IPS-20b (cell line): ENCODE data around the gene GFER.

ENCODE experiments used
- H3K27ac ChIP-seq: one replicate; pipeline ENCODE4 v1.5.1; 2013; ENCODE audit warnings: low read length
- H3K27me3 ChIP-seq: 2 replicates; pipeline ENCODE4 v1.6.1; 2013; ENCODE audit warnings: mild to moderate bottlenecking, low read length, inconsistent platforms; ENCODE audit not compliant: insufficient read depth
- H3K36me3 ChIP-seq: 2 replicates; pipeline ENCODE4 v1.6.1; 2013; ENCODE audit warnings: low read depth, mild to moderate bottlenecking, inconsistent platforms, low read length, moderate library complexity; ENCODE audit not compliant: insufficient read depth
- H3K4me1 ChIP-seq: 2 replicates; pipeline ENCODE4 v1.6.1; 2013; ENCODE audit warnings: mild to moderate bottlenecking, control low read depth, inconsistent platforms, low read length, moderate library complexity; ENCODE audit not compliant: insufficient read depth
- H3K4me3 ChIP-seq: 2 replicates; pipeline ENCODE4 v1.5.1; 2013; ENCODE audit warnings: mild to moderate bottlenecking, low read length, inconsistent platforms
- H3K9ac ChIP-seq: 2 replicates; pipeline ENCODE4 v1.6.1; 2013; ENCODE audit warnings: low read depth, mild to moderate bottlenecking, inconsistent platforms, low read length, moderate library complexity
- H3K9me3 ChIP-seq: 2 replicates; pipeline ENCODE4 v1.6.1; 2013; ENCODE audit warnings: mild to moderate bottlenecking, low read depth, low read length, inconsistent platforms; ENCODE audit not compliant: insufficient read depth

GFER gene

DNA sequence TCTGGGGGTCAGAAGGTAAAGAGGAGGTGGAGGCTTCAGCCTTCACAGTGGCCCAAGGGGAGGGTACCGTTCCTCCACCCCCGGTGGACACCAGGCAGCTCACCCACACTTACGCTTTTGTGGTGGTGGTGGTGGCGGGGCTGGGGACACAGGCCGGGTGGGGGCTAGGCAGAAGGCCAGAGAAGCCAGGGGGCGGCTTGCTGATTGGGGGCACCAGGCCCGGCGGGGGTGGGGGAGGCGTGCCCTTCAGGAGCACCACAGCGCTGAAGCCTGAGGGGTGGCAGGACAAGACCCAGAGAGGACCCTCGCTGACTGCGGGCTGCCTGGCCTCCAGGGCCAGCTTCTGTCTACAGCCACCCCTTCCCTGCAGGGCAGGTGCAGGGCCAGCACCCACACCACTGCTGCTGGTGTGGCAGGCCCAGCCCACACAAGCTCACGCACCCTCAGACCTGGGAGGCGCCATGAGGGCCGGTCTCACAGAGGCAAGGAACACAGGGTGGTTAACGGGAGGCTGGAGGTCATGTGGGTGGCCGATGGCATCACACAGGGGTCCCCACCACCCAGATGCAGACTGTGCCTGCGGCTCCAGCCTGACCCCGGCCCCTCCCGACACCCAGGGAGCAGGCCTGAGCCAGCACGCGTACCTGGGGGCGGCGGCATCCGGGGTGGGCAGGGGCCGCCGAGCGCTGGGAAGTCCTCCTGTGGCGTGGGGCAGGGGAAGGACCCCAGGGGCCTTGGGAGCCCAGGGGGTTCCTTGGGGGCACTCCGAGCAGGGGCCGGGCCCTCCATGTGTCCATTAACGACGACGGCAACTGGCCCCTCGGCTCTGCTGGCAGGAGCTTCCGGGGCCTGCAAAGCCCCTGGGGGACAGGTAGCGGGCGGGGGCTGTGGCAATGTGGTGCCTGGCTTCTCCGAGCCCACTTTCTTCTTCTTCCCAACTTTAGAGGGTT, 15.1 kb downstream of the GFER start:
- Histone ChIP-seq H3K27me3 (no peaks in the 10 kb centered on the region), H3K27ac (no peak overlapping the region), H3K36me3 (peaks cover 66% of the 10 kb centered on the region), H3K9ac (no peak overlapping the region), H3K4me1 (peaks cover under 1% of the 10 kb centered on the region; the same call in 1 of the 2 replicates), H3K4me3 (no peak overlapping the region), H3K9me3 (no peaks in the 10 kb centered on the region)

DNA sequence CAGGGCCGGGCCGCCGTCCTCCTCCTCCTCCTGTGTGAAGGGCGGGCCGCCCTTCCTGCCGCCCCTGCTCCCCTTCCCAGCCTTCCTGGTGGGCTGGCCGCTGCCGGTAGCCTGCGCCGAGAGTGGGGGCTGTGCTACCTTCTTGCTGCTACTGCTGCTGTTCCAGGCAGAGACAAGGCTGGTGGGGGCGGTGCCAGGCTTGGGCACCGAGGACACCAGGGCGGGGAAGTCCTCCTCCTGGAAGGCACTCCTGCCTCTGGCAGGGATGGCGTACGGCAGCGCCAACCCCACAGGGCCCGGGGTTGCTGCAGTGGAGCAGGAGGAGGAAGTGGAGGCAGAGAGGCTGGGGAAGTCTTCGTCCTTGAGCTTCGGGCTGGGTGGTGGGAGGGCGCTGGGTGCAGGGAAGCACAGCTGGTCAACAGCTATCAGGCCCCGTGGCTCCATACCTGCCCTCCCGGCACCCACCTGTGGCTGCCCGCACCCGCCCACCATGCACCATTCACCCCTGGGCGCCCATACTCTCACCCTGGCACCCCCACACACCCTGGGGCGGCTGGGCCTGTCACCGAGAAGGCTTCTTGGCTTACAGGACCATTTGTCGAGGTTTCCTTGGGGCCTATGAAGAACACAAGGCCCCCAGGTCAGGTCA, 16.0 kb downstream of the GFER start:
- Histone ChIP-seq H3K27ac (no peak overlapping the region), H3K27me3 (no peaks in the 10 kb centered on the region), H3K4me1 (peaks cover 4% of the 10 kb centered on the region; the same call in 1 of the 2 replicates), H3K4me3 (no peak overlapping the region), H3K36me3 (peaks cover 66% of the 10 kb centered on the region), H3K9ac (no peak overlapping the region), H3K9me3 (no peaks in the 10 kb centered on the region)

DNA sequence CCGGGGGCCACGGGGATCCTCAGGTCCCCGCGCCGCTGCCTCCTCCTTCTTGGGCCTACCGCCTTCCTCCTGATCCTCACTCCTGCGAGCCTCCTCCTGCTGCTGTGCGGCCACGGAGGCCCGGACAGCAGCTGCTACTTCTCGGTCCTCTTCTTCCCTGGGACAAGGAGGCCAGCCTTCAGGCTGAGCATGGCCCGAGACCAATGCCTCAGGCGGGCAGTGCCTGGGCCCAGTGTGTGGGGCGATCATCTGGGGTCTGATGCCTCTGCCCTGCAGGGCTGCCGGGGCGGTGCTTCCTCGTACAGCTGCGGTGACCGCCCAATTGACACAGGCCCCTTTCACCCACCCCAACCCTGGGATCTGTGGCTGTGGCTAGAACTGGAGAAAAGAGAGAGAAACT, 17.0 kb downstream of the GFER start:
- H3K36me3 ChIP-seq, result peaks cover 66% of the 10 kb centered on the region
- H3K4me1 ChIP-seq, result peaks cover 4% of the 10 kb centered on the region; the same call in 1 of the 2 replicates
- no peak overlapping the region for H3K27ac ChIP-seq
- no peak overlapping the region for H3K9ac ChIP-seq
- H3K9me3 ChIP-seq, result no peaks in the 10 kb centered on the region
- no peak overlapping the region for H3K4me3 ChIP-seq
- H3K27me3 ChIP-seq, result no peaks in the 10 kb centered on the region

DNA sequence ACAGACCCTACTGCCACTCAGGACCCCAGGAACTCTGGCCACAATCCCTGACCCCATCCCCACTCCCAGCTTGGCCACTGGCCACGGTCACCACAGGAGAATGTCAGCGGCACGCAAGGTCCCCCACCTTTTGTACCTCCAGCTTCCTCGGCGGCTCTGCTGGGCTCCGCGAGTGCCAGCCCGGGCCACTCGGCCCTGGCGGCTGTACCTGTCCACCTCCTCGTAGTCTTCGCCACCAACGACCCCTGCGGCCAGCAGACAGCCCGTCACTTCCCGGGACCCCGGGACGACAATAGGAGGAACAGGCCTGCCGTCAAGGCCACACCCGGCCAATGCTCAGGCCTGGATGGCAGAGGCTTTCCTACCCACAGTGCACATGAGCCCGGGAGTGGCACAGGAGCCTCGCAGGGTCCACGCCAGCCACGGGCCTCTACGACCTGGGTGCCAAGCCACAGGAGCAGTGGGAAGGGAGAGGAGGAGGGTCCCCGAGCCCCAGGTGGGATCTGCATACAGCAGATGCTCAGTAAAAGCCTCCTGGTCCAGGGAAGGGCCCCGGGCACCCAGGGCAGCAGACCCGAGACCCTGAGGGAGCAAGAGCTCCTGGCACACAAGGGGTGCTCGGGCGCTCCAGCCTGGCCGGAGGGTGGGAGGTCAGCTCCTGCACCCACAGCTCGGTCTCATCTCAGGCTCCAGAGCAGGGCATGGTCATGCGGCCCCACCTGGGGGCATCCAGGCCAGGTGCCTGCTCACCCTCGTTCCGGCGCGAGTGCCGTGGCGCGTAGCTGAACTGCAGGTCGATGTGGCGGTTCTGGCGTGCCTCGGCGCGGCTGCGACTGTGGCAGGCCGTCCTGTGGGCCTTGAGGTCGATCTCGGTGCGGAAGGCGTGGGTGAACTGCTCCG, 17.7 kb downstream of the GFER start:
- Histone ChIP-seq H3K4me1 (peaks cover 4% of the 10 kb centered on the region; the same call in 1 of the 2 replicates), H3K36me3 (peaks cover 64% of the 10 kb centered on the region), H3K27ac (no peak overlapping the region), H3K9ac (no peak overlapping the region), H3K9me3 (no peaks in the 10 kb centered on the region), H3K27me3 (no peaks in the 10 kb centered on the region), H3K4me3 (no peak overlapping the region)

DNA sequence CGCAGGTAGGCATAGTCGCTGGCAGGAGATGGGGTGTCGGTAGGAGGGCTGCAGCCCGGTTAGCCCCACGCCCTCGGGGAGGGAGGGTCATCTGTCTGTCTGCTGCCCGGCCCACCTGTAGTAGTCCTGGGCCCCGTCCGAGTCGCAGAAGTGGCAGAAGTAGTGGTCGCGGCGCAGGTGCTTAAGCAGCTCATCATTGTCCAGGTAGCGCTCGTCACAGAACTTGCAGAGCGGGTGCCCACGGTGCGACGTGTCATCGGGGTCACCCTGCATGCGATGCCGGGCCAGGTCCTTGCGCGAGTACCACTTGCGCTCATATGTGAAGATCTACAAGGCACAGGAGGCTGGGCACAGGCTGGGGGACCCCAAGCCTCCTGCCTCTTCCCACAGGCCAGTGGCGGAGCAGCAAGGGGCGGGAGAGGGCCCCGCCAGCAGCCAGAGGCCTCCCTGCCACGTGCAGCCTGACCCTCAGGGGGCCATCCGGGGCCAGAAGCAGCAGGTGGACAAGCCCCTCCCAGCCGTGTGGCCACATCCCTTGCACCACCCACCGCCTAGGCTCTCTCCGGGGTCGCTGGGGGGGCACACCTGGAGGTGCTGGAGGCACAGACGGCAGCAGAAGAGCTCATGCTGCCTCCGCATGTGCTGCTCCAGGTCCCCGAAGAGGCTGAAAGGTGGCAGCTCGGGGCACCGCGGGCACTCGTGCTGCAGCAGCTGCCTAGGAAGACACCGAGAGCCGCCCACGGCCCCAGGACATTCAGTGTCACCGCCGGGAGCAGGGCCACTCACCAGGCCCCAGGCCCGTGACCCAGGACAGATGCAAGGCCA, 18.6 kb downstream of the GFER start:
- Histone ChIP-seq H3K27ac (no peak overlapping the region), H3K4me3 (no peak overlapping the region), H3K36me3 (peaks cover 57% of the 10 kb centered on the region), H3K27me3 (no peaks in the 10 kb centered on the region), H3K9ac (no peak overlapping the region), H3K9me3 (no peaks in the 10 kb centered on the region), H3K4me1 (peaks cover 4% of the 10 kb centered on the region)

GRCh38 chr16:2003231-2003826, 19.3 kb downstream of the GFER start:
- Histone ChIP-seq H3K36me3 (peaks cover 52% of the 10 kb centered on the region), H3K4me1 (peaks cover 8% of the 10 kb centered on the region), H3K9ac (no peak overlapping the region), H3K27ac (no peak overlapping the region), H3K4me3 (no peak overlapping the region), H3K9me3 (no peaks in the 10 kb centered on the region), H3K27me3 (no peaks in the 10 kb centered on the region)

- Histone ChIP-seq H3K36me3 (peaks cover 50% of the 10 kb centered on the region), H3K27ac (peak overlapping the region; percentile 37), H3K27me3 (no peaks in the 10 kb centered on the region), H3K4me3 (peak overlapping the region; percentile 36; the same call in 1 of the 2 replicates), H3K4me1 (peaks cover 11% of the 10 kb centered on the region), H3K9me3 (no peaks in the 10 kb centered on the region), H3K9ac (peak overlapping the region; percentile 61; the same call in 1 of the 2 replicates)
Observed at GRCh38 chr16:2003827-2004641, 20.0 kb downstream of the GFER start.

DNA sequence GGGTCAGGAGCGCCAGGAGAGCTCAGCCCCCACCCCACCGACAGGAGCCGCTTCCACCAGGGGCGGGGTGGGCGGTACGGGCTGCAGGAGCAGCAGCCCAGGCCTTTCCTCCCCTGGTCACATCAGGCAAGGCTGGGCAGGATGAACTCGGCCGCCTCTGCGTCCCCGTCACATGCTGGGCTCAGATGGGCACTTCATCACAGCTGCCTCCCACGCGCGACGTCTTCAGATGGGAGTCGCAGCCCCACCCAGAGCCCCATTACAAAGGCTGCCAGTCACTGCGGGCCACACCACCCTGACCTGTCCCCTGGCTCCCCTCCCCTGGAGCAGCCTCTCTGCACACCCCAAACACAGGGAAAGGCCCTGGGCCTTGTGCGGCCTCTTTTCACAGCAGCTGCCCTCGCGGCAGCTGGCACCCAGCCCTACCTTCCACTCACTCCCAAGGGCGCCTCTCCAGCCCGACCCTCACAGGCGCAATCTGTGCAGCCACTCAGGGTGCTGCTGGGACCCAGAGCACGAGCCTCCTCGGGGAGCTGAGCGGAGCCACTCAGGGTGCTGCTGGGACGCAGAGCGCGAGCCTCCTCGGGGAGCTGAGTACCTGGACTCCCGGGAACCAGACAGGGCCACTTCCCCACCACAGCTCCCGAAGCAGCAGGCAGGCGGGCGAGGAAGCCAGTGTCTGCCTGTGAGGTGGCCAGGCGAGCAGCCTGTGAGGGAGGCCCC, 21.0 kb downstream of the GFER start:
- H3K4me3 ChIP-seq, result no peak overlapping the region
- peaks cover 11% of the 10 kb centered on the region for H3K4me1 ChIP-seq
- H3K9ac ChIP-seq, result no peak overlapping the region; the same call in 1 of the 2 replicates
- H3K27me3 ChIP-seq, result no peaks in the 10 kb centered on the region
- no peaks in the 10 kb centered on the region for H3K9me3 ChIP-seq
- H3K36me3 ChIP-seq, result peaks cover 40% of the 10 kb centered on the region
- no peak overlapping the region for H3K27ac ChIP-seq

- H3K36me3 ChIP-seq, result peaks cover 34% of the 10 kb centered on the region
- H3K27me3 ChIP-seq, result no peaks in the 10 kb centered on the region
- H3K4me1 ChIP-seq, result peaks cover 14% of the 10 kb centered on the region
- H3K9ac ChIP-seq, result no peak overlapping the region
- no peak overlapping the region for H3K27ac ChIP-seq
- no peak overlapping the region for H3K4me3 ChIP-seq
- no peaks in the 10 kb centered on the region for H3K9me3 ChIP-seq
Observed at GRCh38 chr16:2005646-2006045, 21.7 kb downstream of the GFER start.
